ENCODE measurements around the gene PPP1R14B.

The PPP1R14B gene

GRCh38 chr11:64218628-64219353, 28.0 kb downstream of the PPP1R14B start:
- TF ChIP-seq MAX (IDR thresholded peaks at IDR 0.05; ENCODE audit: low read depth, low read length) = no peak
- TF ChIP-seq POLR2A (IDR thresholded peaks at IDR 0.05; ENCODE audit: extremely low read depth, insufficient read length) = no peak
- TF ChIP-seq CTCF (IDR thresholded peaks at IDR 0.05; ENCODE audit: low read depth, low read length) = no peak
- TF ChIP-seq MYC (IDR thresholded peaks at IDR 0.05; ENCODE audit: low read depth, low read length) = no peak
- DNase-seq (ENCODE audit: low read depth) = no peak
- H3K4me3 ChIP-seq (ENCODE audit: low read depth, low read length) = no peak overlapping the region

- no peak for TF ChIP-seq MYC (IDR thresholded peaks at IDR 0.05; ENCODE audit: low read depth, low read length)
- no peak for TF ChIP-seq CTCF (IDR thresholded peaks at IDR 0.05; ENCODE audit: low read depth, low read length)
- TF ChIP-seq MAX (IDR thresholded peaks at IDR 0.05; ENCODE audit: low read depth, low read length) = no peak
- no peak for TF ChIP-seq POLR2A (IDR thresholded peaks at IDR 0.05; ENCODE audit: extremely low read depth, insufficient read length)
- no peak overlapping the region for H3K4me3 ChIP-seq (ENCODE audit: low read depth, low read length)
- DNase-seq (ENCODE audit: low read depth) = no peak
Measured at GRCh38 chr11:64216879-64217278, 29.9 kb downstream of the PPP1R14B start.

GRCh38 chr11:64211181-64211872, 35.4 kb downstream of the PPP1R14B start:
- DNase-seq (ENCODE audit: low read depth) = no peak
- TF ChIP-seq POLR2A (IDR thresholded peaks at IDR 0.05; ENCODE audit: extremely low read depth, insufficient read length) = no peak
- no peak for TF ChIP-seq MAX (IDR thresholded peaks at IDR 0.05; ENCODE audit: low read depth, low read length)
- TF ChIP-seq MYC (IDR thresholded peaks at IDR 0.05; ENCODE audit: low read depth, low read length) = no peak
- no peak for TF ChIP-seq CTCF (IDR thresholded peaks at IDR 0.05; ENCODE audit: low read depth, low read length)
- H3K4me3 ChIP-seq (ENCODE audit: low read depth, low read length) = no peak overlapping the region

GRCh38 chr11:64210301-64211020, 36.3 kb downstream of the PPP1R14B start:
- no peak for DNase-seq (ENCODE audit: low read depth)
- TF ChIP-seq POLR2A (IDR thresholded peaks at IDR 0.05; ENCODE audit: extremely low read depth, insufficient read length) (no peak), MYC (IDR thresholded peaks at IDR 0.05; ENCODE audit: low read depth, low read length) (no peak), CTCF (IDR thresholded peaks at IDR 0.05; ENCODE audit: low read depth, low read length) (no peak), MAX (IDR thresholded peaks at IDR 0.05; ENCODE audit: low read depth, low read length) (no peak)
- H3K4me3 ChIP-seq (ENCODE audit: low read depth, low read length) = no peak overlapping the region

- no peak overlapping the region for H3K4me3 ChIP-seq (ENCODE audit: low read depth, low read length)
- DNase-seq (ENCODE audit: low read depth) = no peak
- TF ChIP-seq MYC (IDR thresholded peaks at IDR 0.05; ENCODE audit: low read depth, low read length) = no peak
- TF ChIP-seq POLR2A (IDR thresholded peaks at IDR 0.05; ENCODE audit: extremely low read depth, insufficient read length) = no peak
- TF ChIP-seq MAX (IDR thresholded peaks at IDR 0.05; ENCODE audit: low read depth, low read length) = no peak
- TF ChIP-seq CTCF (IDR thresholded peaks at IDR 0.05; ENCODE audit: low read depth, low read length) = no peak
Measured at GRCh38 chr11:64209563-64209843, 37.2 kb downstream of the PPP1R14B start.

Data from NB4 (cell line).